Dedifferentiated amniotic fluid mesenchymal stem cell (primary cell): ENCODE results near the gene GLT6D1.
"Not testable (repeated sequence)": the region's sequence is repeated elsewhere in the genome, so short reads cannot be mapped to it uniquely, and the experiment has no call there.

ENCODE experiments used
- DNase-seq: peaks from one replicate; pipeline ENCODE4 v3.0.0-alpha.2; 2016; ENCODE audit errors: extremely low spot score

GLT6D1 gene

GRCh38 chr9:135664801-135665794, 25.8 kb upstream of the GLT6D1 start:
- DNase-seq, result no peak

- no peak for DNase-seq
Observed at GRCh38 chr9:135664266-135664665, 24.9 kb upstream of the GLT6D1 start.

- no peak for DNase-seq
Observed at GRCh38 chr9:135663857-135664256, 24.5 kb upstream of the GLT6D1 start.

GRCh38 chr9:135663451-135663770, 24.1 kb upstream of the GLT6D1 start:
- DNase-seq, result no peak

- DNase-seq, result no peak
Observed at GRCh38 chr9:135662758-135663450, 23.6 kb upstream of the GLT6D1 start, which contains the start of gene LCN9. Gene LCN9, plus strand, starts transcription at chr9:135663309. Its CDS starts 13 bp downstream, at chr9:135663322.

- DNase-seq, result no peak
Observed at GRCh38 chr9:135661816-135662560, 22.6 kb upstream of the GLT6D1 start.

- no peak for DNase-seq
Observed at GRCh38 chr9:135660407-135660806, 21.1 kb upstream of the GLT6D1 start.

GRCh38 chr9:135659252-135659651, 19.9 kb upstream of the GLT6D1 start:
- DNase-seq, result no peak

GRCh38 chr9:135657416-135657815, 18.1 kb upstream of the GLT6D1 start:
- no peak for DNase-seq

GRCh38 chr9:135655317-135655716, 16.0 kb upstream of the GLT6D1 start:
- DNase-seq, result no peak

GRCh38 chr9:135650408-135650807, 11.1 kb upstream of the GLT6D1 start:
- DNase-seq, result no peak

GRCh38 chr9:135649508-135649907, 10.2 kb upstream of the GLT6D1 start:
- no peak for DNase-seq

- DNase-seq, result no peak
Observed at GRCh38 chr9:135648494-135649410, 9.4 kb upstream of the GLT6D1 start.

- DNase-seq, result no peak
Observed at GRCh38 chr9:135647884-135648283, 8.5 kb upstream of the GLT6D1 start.

- no peak for DNase-seq
Observed at GRCh38 chr9:135644631-135645218, 5.4 kb upstream of the GLT6D1 start.

- no peak for DNase-seq
Observed at GRCh38 chr9:135641745-135642144, 2.4 kb upstream of the GLT6D1 start.

- no peak for DNase-seq
Observed at GRCh38 chr9:135641047-135641446, 1.7 kb upstream of the GLT6D1 start.

- not testable (repeated sequence) for DNase-seq
Observed at GRCh38 chr9:135636930-135637530, 2.3 kb downstream of the GLT6D1 start.

GRCh38 chr9:135632841-135633240, 6.5 kb downstream of the GLT6D1 start:
- DNase-seq, result no peak

GRCh38 chr9:135624282-135624681, 15.1 kb downstream of the GLT6D1 start:
- DNase-seq, result no peak
